Measurements from ENCODE around the gene TXNRD2.

The TXNRD2 gene

DNA sequence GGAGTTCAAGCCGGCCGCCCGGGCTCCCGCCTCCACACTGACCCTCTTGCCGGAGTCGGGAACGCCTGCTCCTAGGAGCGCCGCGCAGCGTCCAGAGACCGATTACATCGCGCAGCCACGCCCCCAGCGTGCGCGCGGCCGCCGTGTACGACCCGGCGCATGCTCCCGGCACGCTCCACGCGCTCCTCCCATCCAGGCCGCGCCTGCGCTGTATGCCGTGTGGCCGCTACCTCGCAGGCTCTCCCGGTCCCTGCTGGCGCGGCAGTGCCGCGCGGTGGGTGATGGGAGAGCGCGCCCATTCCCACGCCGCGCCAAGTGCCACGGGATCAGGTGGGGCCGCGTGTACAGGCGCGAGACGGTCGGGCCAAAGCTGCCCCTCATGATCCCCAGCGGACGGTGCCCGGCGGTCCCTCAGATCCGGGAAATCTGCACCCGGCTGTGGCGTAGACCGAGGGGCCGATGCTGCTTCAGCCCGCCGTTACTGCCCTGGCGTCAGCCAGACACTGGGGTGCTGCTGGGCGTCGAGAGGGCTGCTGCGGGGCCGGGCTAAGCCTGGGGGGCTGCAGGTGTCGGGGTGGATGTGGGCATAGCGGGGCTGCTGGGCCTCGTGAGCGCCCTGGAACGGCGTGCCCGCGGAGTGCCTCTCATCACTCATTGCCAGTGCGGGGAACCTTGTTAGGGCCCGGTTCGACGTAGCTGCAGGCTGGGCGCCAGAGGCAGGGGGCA lies 86.7 kb downstream of the TXNRD2 start, which contains the start of the genes GNB1L and RTL10:
Gene GNB1L (minus strand): TSS at position 97 of the 726 bp plus-strand sequence. CDS start 33,519 bp downstream, outside the sequence.
Gene RTL10 (minus strand): TSS at position 97 of the 726 bp plus-strand sequence. CDS start 2,613 bp downstream, outside the sequence.
- DNase-seq = peak; percentile 94

- no peak for DNase-seq
These were observed 87.5 kb downstream of the TXNRD2 start for GRCh38 chr22:19853879-19854777.

DNA sequence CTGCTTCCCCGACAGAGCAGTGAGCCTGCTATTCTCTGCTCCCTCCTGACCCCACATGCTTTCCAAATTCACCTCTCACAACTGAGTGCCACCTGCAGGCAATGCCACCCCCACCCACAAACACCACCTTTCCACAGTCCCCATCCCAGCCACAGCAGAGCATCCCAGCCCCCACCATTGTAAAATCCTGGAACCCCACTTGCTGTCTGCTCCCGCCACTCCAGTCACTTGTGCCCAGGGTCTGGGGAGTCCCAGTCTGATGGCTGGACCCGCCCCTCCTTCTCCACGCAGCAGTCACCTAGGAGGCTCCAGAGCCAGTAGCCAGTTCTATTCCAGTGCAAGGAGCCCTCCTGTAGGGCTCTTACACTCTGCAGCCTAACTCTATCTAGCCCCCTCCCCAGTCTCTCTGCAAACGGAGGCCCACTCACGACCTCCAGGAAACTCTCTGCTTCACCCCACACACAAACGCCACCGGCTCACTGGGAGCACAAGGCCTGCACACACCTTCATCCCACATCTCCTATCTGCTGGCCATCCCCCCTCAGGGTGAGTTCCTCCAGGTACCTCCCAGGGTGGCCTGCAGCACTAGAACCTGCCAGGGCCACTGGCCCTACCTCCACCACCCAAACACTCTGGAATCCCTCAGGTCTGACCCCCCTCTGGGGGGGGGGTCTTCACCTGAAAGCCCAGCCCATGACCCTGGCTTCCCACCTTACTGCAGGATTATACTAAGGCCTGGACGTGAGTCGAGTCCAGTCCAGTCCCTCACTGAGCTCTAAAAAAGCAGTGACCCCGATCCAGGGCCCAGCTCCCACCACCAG lies 88.3 kb downstream of the TXNRD2 start:
- DNase-seq = no peak

DNA sequence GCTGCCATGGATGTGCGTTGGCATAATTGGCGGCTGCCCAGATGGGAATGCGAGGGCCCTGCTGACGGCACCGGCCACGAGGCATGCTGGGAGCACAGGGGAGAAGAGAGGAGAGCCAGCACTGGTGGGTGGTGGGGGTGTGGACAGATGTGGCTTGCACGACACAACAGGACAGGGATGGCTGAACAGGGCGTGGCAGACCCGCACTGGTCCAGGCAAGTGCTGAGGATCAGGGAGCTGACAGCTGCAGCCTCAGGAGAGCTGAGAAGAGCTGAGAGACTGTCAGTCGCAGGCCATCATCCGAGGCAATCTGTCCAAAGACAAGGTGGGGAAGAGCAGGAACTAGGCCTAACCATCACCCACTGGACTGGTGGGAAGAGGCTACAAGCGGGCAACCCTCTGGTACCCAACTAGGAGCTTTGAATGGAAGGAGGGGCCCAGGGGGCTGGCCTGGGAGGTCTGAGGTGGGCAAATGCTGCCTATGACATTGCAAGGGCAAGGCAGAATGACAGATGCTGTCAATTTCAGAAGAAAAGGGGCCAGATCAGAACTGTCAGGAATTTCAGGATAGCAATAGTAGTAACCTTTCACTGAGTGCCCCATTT lies 89.3 kb downstream of the TXNRD2 start:
- no peak for DNase-seq

DNA sequence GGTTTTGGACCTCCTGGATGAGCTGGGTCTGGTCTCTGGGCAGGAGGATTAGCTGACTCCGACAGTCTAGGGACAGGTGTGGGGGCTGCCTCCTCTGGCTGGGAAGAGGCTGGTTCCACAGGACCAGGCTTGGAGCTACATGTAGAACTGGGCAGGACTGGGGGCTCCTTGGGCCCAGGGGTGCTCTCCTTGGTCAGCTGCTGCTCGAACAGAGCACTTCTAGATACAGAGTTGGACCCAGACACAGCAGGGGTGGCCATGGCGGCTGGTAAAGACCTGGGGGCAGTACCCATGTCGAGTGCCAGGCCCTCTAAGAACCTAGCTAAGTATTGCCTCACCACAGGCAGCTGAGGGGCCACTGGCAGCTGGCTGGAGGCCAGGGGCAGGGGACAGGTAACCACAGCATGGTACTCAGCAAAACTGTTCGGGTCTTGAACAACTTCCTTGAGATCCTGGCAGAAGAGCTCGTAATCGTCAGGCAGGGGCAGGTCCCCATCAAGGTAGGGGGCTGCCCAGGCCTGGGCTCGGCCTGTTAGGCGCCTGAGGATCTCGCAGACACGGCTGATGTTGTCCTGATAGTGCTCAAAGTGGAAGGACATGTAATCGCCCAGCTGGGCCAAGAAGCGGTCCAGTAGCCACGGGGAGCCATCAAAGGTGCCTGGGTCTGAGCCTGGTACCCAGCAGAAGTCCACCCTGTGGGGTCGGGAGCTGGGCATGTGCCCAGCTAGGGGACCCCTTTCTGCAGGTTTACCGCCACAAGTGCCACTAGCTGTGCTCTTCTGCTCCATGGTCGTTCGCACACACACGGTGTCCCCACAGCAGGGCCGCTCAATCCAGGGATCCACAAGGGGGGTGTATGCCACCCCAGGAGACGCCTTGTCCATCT lies 90.1 kb downstream of the TXNRD2 start:
- no peak for DNase-seq

DNA sequence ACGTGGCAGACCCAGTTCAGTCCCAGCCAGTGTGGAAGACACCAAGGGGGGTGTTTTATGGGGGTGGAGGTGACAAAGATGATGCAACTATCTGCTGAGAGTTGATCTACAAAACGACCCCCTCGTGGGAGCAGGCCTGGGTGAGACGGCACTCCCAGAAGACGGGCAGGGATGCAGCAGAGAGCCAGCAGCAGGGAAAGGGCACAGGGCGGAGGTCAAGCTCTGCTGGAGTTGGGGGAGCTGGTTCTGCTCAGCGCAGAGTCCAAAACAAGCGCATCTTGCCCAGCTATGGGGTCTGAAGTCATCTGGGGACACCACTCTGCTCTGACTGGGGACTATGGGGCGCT lies 90.9 kb downstream of the TXNRD2 start:
- no peak for DNase-seq

- DNase-seq = no peak
These were observed 91.5 kb downstream of the TXNRD2 start for GRCh38 chr22:19849835-19850762.

DNA sequence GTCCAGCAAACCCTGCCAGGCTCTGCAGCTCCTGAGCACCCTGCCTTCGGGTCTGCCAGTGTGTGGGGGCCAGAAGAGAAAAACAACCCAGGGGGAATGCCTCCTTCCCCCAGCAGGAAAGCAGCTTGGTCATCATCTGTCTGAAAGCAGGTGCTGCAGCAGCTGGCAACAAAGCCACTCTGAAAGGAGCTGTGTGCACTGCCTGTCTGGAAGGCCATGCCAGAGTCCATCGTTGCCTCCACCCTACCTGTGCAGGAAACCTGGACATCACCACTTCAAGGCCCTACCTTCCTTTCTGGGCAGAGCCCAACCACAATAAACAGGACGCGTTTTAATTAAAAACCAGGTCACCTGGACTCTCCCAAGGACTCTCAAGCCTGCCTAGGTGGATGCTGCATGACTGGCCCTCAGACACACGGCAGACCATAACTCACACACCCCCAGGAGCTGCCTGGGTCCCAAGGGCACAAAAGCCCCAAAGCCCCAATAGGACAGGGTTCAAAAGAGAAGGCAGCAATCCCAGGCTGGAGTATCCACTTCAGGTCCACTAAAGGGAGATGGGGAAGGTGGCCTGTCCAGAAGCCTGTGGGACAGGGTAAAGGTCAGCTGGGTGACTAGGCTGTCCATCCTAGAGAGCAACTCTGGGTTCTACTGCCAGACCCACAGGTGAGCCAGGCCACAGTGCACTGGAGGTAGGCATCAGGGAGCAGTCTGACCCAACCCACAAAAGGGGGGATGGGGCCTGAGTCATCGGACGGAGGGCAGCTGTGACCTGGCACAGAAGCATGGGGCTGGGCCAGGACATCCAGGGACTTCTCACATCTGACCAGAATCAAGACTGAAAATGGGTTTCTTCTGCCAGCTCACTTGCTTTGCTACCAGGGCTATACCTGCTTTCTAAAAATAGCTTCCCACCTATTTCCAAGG lies 93.1 kb downstream of the TXNRD2 start:
- no peak for DNase-seq

DNA sequence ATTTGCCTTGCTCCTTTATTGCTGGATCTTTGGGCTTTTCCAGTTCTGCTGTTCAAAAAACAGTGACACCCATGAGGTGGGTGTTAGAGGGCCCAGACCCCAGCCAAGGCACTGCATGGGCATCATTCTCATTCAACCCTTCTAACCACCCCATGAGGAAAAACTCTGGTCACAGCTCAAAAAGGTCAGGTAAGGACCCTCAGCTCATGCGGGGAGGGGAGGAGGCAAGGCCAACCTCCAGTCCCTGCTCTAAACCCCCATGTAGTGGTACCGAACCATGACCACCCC lies 94.3 kb downstream of the TXNRD2 start:
- DNase-seq = no peak

- no peak for DNase-seq
These were observed 94.8 kb downstream of the TXNRD2 start for GRCh38 chr22:19846620-19847344.

DNA sequence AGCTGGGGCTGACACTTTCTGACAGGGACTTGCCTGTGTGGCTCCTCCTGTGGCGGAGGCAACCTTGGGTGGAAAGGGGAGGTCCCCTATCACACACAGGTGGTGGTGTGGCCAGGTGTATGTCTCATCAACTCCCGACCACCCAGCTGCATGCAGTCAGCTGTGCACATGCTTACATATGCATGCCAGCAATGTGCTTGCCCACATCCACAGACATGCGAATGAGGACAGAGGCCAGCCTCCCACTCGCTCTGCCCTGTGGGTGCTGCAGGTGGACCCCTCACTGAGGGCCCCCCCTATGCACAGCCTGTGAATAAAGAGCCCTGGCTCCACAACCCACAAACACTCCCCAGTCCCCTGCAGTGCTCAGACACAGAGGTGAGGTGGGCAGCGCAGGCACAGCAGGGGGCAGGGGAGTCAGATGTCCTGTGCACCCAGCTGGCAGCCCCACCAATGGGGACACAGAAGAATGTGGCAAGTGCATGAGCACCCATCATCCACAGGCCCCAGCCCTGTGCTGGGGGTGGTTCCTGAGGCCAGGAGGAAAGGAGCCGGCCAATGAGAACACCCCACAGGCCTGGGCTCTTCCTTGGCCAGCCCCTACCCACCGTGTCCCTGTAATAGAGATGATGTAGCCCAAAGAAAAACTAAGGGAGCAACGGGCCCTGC lies 96.4 kb downstream of the TXNRD2 start:
- no peak for DNase-seq

- peak; percentile 31 for DNase-seq
These were observed 97.1 kb downstream of the TXNRD2 start for GRCh38 chr22:19844377-19845053.

GRCh38 chr22:19843857-19844376 lies 97.7 kb downstream of the TXNRD2 start:
- DNase-seq = no peak

DNA sequence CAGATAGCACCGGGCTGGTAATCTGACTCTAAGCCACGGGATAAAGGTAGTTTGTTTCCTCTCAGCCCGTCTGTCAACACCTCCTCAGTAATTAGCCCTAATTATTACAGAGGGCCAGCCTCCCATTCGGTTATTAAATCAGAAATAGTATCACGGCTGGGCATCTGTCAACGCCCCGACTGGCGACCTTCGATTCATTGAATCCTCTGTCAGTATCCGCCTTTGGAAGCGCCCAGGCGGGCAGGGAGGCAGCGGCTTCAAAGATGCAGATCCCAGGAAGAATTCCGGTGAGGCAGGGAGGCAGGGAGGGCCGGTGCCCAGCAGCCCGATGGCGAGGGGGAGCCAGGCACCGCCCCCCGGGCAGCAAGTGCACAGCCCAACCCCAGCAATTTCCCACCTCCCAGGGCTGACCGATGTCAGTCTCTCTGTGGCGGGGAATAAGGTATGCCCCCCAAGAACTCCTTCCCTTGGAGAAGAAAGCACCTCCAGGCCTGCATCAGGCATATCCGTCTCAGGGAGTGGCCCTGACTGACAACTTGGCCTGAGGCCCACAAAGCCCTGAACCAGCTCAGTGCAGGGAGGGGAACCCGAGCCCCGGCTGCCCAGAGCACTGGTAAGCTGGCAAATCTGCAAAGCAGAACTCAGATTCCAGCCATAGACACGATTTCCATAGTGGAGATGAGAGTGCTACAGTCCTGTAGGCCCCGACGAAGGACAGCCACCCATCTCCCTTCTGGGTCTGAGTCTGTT lies 98.3 kb downstream of the TXNRD2 start:
- no peak for DNase-seq

DNA sequence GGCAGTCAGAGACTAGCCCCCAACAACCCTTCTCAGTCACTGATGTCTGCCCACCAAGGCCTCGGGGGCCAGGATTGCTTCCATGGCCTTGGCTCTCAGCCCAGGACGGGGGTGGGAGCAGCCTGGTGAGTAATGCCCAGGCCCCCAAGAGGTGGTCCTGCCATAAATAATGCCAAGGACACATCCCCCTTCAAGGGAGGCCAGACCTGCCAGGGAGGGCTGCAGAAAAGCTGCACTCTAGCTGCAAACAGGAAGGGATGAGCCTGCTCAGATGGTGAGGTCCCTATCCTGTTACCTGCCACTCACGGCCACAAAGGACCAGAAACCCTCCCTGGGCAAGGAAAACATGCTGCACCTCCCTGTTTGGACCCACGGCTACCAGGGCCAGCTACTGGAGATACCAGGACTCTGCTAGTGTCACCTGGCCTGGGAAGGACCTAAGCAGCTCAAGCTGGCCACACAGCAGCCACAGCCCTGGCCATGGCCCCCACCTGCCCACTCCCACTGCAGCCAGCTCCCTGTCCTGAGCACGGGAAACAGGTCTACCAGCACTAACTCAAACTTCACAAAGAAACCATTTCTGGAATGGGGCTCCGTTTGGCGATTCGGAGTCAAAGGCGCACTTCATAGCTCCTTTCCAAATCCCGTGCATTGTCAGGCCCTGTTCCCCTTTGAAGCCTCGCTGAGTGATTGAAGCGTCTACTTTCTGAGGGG lies 99.1 kb downstream of the TXNRD2 start:
- no peak for DNase-seq

All from CD4-positive, alpha-beta T cell treated with Interferon gamma for 1 hour (primary cell).